Keratinocyte (primary cell): ENCODE results near the gene CIDEB. TPM values are rescaled to one million over a fixed set of nuclear protein-coding genes. Genes with fewer than 3 reads are reported as not detected.

ENCODE experiments used
- DNase-seq: peaks from one replicate; pipeline ENCODE4 v3.0.0-alpha.2; 2011; ENCODE audit warnings: low read depth, missing footprints, low spot score
- FAIRE-seq: peaks from 2 replicates; lab custom pipeline; 2011; peaks lifted over from hg19 to GRCh38; lab: Jason Lieb, UNC
- H2AFZ ChIP-seq: 2 replicates; pipeline ENCODE4 v1.6.0; 2012; ENCODE audit warnings: low read length, control low read depth, inconsistent platforms; ENCODE audit not compliant: control insufficient read depth
- H3K27ac ChIP-seq: 2 replicates; pipeline ENCODE4 v1.5.1; 2011; ENCODE audit warnings: low read length; ENCODE audit not compliant: control insufficient read depth, insufficient read depth
- H3K27me3 ChIP-seq: 3 replicates; pipeline ENCODE4 v1.6.0; 2011; ENCODE audit warnings: low read length; ENCODE audit not compliant: control insufficient read depth, insufficient read depth; ENCODE audit errors: extremely low read depth
- H3K36me3 ChIP-seq, 2 experiments: 2 replicates in 1 of 2; 3 replicates in 1 of 2; pipeline ENCODE4 v1.5.1; 2011; ENCODE audit warnings: low read length in 2 of 2, mild to moderate bottlenecking in 1 of 2; ENCODE audit not compliant: control insufficient read depth in 2 of 2, insufficient read depth in 2 of 2; ENCODE audit errors: extremely low read depth in 1 of 2
- H3K4me1 ChIP-seq: 3 replicates; pipeline ENCODE4 v1.5.1; 2011; ENCODE audit warnings: low read length; ENCODE audit not compliant: control insufficient read depth, insufficient read depth; ENCODE audit errors: extremely low read depth
- H3K4me2 ChIP-seq: 3 replicates; pipeline ENCODE4 v1.6.0; 2011; ENCODE audit warnings: low read depth, low read length; ENCODE audit not compliant: control insufficient read depth, insufficient read depth; ENCODE audit errors: extremely low read depth
- H3K4me3 ChIP-seq, 3 experiments: fragments of 200-600 bp in 1 of 3; sonication (generic) in 1 of 3; 2 replicates in 2 of 3; 3 replicates in 1 of 3; pipeline ENCODE4 v1.5.1; 2011 to 2016; ENCODE audit warnings: low read length in 3 of 3, mild to moderate bottlenecking in 3 of 3, control low read depth in 2 of 3, inconsistent platforms in 1 of 3, low read depth in 1 of 3, mixed read lengths in 1 of 3, mixed run types in 1 of 3, moderate library complexity in 1 of 3; ENCODE audit not compliant: control insufficient read depth in 2 of 3, insufficient read depth in 2 of 3; ENCODE audit errors: extremely low read depth in 1 of 3
- H3K79me2 ChIP-seq: 2 replicates; pipeline ENCODE4 v1.6.0; 2012; ENCODE audit warnings: low read length; ENCODE audit not compliant: control insufficient read depth, insufficient read depth
- H3K9ac ChIP-seq: 3 replicates; pipeline ENCODE4 v1.6.0; 2011; ENCODE audit warnings: low read length; ENCODE audit not compliant: control insufficient read depth, insufficient read depth; ENCODE audit errors: extremely low read depth
- H3K9me1 ChIP-seq: 3 replicates; pipeline ENCODE4 v1.6.0; 2011; ENCODE audit warnings: low read length; ENCODE audit not compliant: control insufficient read depth, insufficient read depth; ENCODE audit errors: extremely low read depth
- H3K9me3 ChIP-seq: 2 replicates; pipeline ENCODE4 v1.5.1; 2012; ENCODE audit warnings: low read depth, low read length; ENCODE audit not compliant: control insufficient read depth
- H4K20me1 ChIP-seq: 3 replicates; pipeline ENCODE4 v1.6.0; 2011; ENCODE audit warnings: low read length; ENCODE audit not compliant: control insufficient read depth, insufficient read depth; ENCODE audit errors: extremely low read depth
- CTCF ChIP-seq, 3 experiments: IDR thresholded peaks in 1 of 3; conservative IDR thresholded peaks in 1 of 3; optimal IDR thresholded peaks in 1 of 3; 2 replicates in 2 of 3; 3 replicates in 1 of 3; pipeline versions ENCODE3 to v1.5.1; 2011; ENCODE audit warnings: low read length in 3 of 3, mild to moderate bottlenecking in 3 of 3, moderate library complexity in 2 of 3, control low read depth in 1 of 3, inconsistent platforms in 1 of 3; ENCODE audit not compliant: insufficient read depth in 2 of 3; ENCODE audit errors: extremely low read depth in 1 of 3
- EZH2 ChIP-seq: IDR thresholded peaks from one replicate; pipeline ENCODE4 v1.6.1; 2012; ENCODE audit warnings: inconsistent platforms, mild to moderate bottlenecking, low read length, moderate library complexity
- dilution Hi-C: fragments of 300-500 bp; cut with MboI; formaldehyde crosslinking; loops from one replicate; pipeline ENCODE4 v1.7.0; 2020; ENCODE audit warnings: low sequenced_read_pairs; ENCODE audit not compliant: extremely low pct_ligation_motif_present
- polyA plus RNA-seq, 5 experiments: library from polyadenylated mRNA; depleted of rRNA in 3 of 5; stranded (reverse) in 3 of 5; stranded (forward) in 1 of 5; unstranded in 1 of 5; fragments of >200 nt; gene quantifications; 1 replicate in 1 of 5; 2 replicates in 3 of 5; 3 replicates in 1 of 5; pipeline versions ENCODE4 v1.2.1 to v1.2.3, GENCODE V29; 2011 to 2012; ENCODE audit warnings: missing spikeins in 2 of 5, low read depth in 1 of 5, low replicate concordance in 1 of 5

CIDEB gene
- polyA plus RNA-seq, 1 donor (not counting 4 experiments of a cell fraction or from before 2014, with no cell fraction given), result 3.7 TPM

- Histone ChIP-seq H4K20me1 (no peaks in the 10 kb centered on the region), H3K27me3 (no peaks in the 10 kb centered on the region), H3K36me3 (peaks cover 15 to 27% of the 10 kb centered on the region in 2 experiments), H3K4me2 (no peak overlapping the region), H3K9me1 (no peaks in the 10 kb centered on the region), H3K27ac (no peak overlapping the region), H3K9ac (no peak overlapping the region), H3K79me2 (peaks cover 3% of the 10 kb centered on the region), H3K9me3 (no peaks in the 10 kb centered on the region), H3K4me3 (no peak overlapping the region), H2AFZ (no peak overlapping the region), H3K4me1 (peaks cover 43% of the 10 kb centered on the region)
- TF ChIP-seq EZH2 (no peak), CTCF (optimal IDR thresholded peaks at IDR 0.05 in 1 of 3, IDR thresholded peaks at IDR 0.05 in 1 of 3, conservative IDR thresholded peaks at IDR 0.05 in 1 of 3; ENCODE audit: extremely low read depth in 1 of 3, insufficient read depth in 2 of 3, low read length in 3 of 3) (no peak)
- no peak for DNase-seq
- FAIRE-seq, result no peak
- dilution Hi-C loops, result no loop called here
Observed at GRCh38 chr14:24268225-24268624, 39.6 kb downstream of the CIDEB start.

- no peak for DNase-seq
- TF ChIP-seq CTCF (optimal IDR thresholded peaks at IDR 0.05 in 1 of 3, IDR thresholded peaks at IDR 0.05 in 1 of 3, conservative IDR thresholded peaks at IDR 0.05 in 1 of 3; ENCODE audit: extremely low read depth in 1 of 3, insufficient read depth in 2 of 3, low read length in 3 of 3), result no peak
- no peak for TF ChIP-seq EZH2
- Histone ChIP-seq H3K4me1 (peaks cover 37% of the 10 kb centered on the region), H3K4me3 (no peak overlapping the region), H3K36me3 (peaks cover 15 to 27% of the 10 kb centered on the region in 2 experiments), H3K27ac (no peak overlapping the region), H3K4me2 (no peak overlapping the region), H3K9me1 (no peaks in the 10 kb centered on the region), H3K9me3 (no peaks in the 10 kb centered on the region), H3K79me2 (peaks cover 3% of the 10 kb centered on the region), H2AFZ (no peak overlapping the region), H3K9ac (no peak overlapping the region), H4K20me1 (no peaks in the 10 kb centered on the region), H3K27me3 (no peaks in the 10 kb centered on the region)
- FAIRE-seq, result no peak
- dilution Hi-C loops, result no loop called here
Observed at GRCh38 chr14:24267516-24267915, 40.3 kb downstream of the CIDEB start.
